ENCODE results near the gene C6. TPM values are rescaled to one million over a fixed set of nuclear protein-coding genes. Genes with fewer than 3 reads are reported as not detected.

C6 gene
- total and polyA plus RNA-seq, 10 of the 15 experiments (the other 5 are each of a cell fraction or from before 2014, with no cell fraction given) = 0.31 TPM; not detected in 9

DNA sequence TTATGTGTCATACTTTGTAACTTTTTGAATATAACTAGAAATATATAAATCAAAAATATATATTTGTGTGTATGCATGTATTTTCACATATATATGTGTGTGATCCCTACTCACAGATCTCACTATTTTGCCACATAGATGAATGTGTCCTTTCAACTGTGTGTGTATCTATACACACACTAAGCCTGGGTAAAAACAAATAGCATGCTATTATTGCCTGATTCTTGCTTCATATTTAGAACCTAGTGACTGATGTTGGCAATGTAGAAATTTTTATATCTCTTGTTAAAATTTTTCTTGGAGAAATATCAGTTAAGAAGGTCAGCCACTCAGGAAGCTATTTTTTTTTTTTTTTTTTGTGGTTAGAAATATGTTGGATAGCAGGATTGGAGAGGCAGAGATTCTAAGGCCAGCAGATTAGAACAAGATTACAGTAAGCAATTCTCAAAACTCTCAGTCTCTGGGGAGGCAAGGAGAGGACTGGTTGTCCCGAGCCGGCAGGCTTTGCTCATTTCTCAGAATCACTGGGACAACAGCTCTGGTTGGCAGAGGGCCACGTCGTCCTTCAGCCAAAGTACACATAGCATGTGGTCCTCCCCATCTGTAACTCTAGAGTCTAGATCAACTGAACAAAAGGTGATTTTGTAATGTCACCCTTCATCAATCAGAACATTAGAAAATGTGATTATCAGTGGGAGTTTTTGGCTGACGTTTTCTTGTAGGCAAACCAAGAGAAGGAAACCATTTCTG is 19.7 kb downstream of the C6 start (continued):
- TF ChIP-seq ZBTB40 (IDR thresholded peaks at IDR 0.05; ENCODE audit: borderline replicate concordance) (no peak), SREBF2 (IDR thresholded peaks at IDR 0.05; ENCODE audit: low read length) (no peak)

- Histone ChIP-seq H3K27ac (ENCODE audit: control insufficient read depth, insufficient read depth) (no peak overlapping the region), H3K9ac (ENCODE audit: control insufficient read depth, insufficient read depth, low read length) (no peak overlapping the region), H3K9me3 (replicated peaks; ENCODE audit: control insufficient read depth, insufficient read depth, low read length) (no peaks in the 10 kb centered on the region), H3K36me3 (ENCODE audit: control insufficient read depth in 2 of 2, insufficient read depth in 2 of 2, low read length in 1 of 2) (no peaks in the 10 kb centered on the region), H3K27me3 (replicated peaks in 1 of 2; ENCODE audit: control insufficient read depth in 2 of 2, insufficient read depth in 2 of 2, low read length in 1 of 2) (no peaks in the 10 kb centered on the region), H3K4me2 (ENCODE audit: control insufficient read depth, insufficient read depth) (no peak overlapping the region), H4K20me1 (ENCODE audit: control insufficient read depth, insufficient read depth) (no peaks in the 10 kb centered on the region), H3K79me2 (ENCODE audit: control insufficient read depth, insufficient read depth, low read length) (no peaks in the 10 kb centered on the region), H2AFZ (ENCODE audit: control insufficient read depth, low read depth, low read length) (no peak overlapping the region), H3K4me1 (ENCODE audit: control insufficient read depth, insufficient read depth, low read length) (no peaks in the 10 kb centered on the region), H3K4me3 (no peak overlapping the region)
- no peak for ATAC-seq
- 11% methylated on average over 4 of the region's 4 CpGs for WGBS (ENCODE audit: insufficient coverage, insufficient replicate concordance, low lambda C conversion rate, missing lambda C conversion rate)
- no peak for FAIRE-seq
- intact Hi-C loops (cut with micrococcal nuclease; ENCODE audit: unreplicated experiment) = no loop called here
- in situ Hi-C loops (cut with MboI) = no loop called here
- ChIA-PET POLR2A (no interaction called here), SMC1A (ENCODE audit: uncharacterized antibody, unreplicated experiment) (no interaction called here), CTCF (no interaction called here), RAD21 (ENCODE audit: unreplicated experiment) (no interaction called here)
- BruUV-seq (replicated peaks) = no TSS peak
- TF ChIP-seq PAX5 (IDR thresholded peaks at IDR 0.05; ENCODE audit: borderline replicate concordance, low read depth, low read length) = no peak
- TF ChIP-seq FOS (IDR thresholded peaks at IDR 0.05; ENCODE audit: borderline replicate concordance, extremely low read depth, insufficient read length) = no peak
- no peak for TF ChIP-seq SIX5 (IDR thresholded peaks at IDR 0.05; ENCODE audit: low read depth, low read length, severe bottlenecking)
- no peak for TF ChIP-seq SMAD5 (IDR thresholded peaks at IDR 0.05; ENCODE audit: low read depth)
- no peak for TF ChIP-seq RELA (IDR thresholded peaks at IDR 0.05; ENCODE audit: borderline replicate concordance, partially characterized antibody)
- TF ChIP-seq ASH2L (IDR thresholded peaks at IDR 0.05; ENCODE audit: borderline replicate concordance, low read depth) = no peak
- TF ChIP-seq TARDBP (IDR thresholded peaks at IDR 0.05; ENCODE audit: borderline replicate concordance) = no peak
- no peak for TF ChIP-seq MEF2A (IDR thresholded peaks at IDR 0.05; ENCODE audit: insufficient read depth, low read depth, low read length)
- TF ChIP-seq EGR1 (IDR thresholded peaks at IDR 0.05; ENCODE audit: borderline replicate concordance in 1 of 2, low read depth in 2 of 2, low read length in 2 of 2) = no peak
- TF ChIP-seq CREM (IDR thresholded peaks at IDR 0.05; ENCODE audit: low read depth) = no peak
- no peak for TF ChIP-seq CEBPB (IDR thresholded peaks at IDR 0.05; ENCODE audit: borderline replicate concordance in 1 of 2, low read depth in 2 of 2, low read length in 2 of 2)
- DNase-seq (ENCODE audit: low read depth, low spot score) = no peak
These were observed 22.1 kb downstream of the C6 start for GRCh38 chr5:41191249-41191648.
